ENCODE results near the gene SLCO2B1. TPM values are rescaled to one million over a fixed set of nuclear protein-coding genes. Genes with fewer than 3 reads are reported as not detected.

Gene SLCO2B1
- total RNA-seq, 1 experiment from 2014 or later = 1.9 TPM

DNA sequence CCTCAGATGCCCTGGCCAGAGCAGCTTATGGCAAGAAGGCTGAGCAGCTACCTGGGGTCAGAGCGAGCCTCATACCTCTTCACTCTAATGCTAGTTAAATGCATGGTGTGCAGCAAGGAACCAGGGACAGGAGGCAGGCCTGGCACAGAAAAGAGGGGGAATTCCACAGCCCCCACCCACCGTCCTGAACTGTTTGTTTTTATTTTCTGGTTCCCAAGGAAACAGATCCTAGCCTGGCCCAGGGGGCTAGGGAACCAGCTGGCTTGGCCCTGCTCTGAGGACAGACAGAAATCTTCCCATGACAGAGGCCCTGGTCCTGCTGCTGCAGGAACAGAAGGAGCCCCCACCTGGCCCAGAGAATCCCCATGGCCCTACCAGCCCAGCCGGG, 40.4 kb downstream of the SLCO2B1 start:
- no peak for DNase-seq (ENCODE audit: low spot score)

DNA sequence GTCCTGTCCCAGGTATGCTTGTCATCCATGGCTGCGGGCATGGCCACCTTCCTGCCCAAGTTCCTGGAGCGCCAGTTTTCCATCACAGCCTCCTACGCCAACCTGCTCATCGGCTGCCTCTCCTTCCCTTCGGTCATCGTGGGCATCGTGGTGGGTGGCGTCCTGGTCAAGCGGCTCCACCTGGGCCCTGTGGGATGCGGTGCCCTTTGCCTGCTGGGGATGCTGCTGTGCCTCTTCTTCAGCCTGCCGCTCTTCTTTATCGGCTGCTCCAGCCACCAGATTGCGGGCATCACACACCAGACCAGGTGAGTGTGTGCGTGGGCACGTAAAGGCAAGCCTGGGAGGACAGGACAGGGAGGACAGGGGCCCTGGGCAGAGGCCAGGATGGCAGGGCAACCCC, 42.4 kb downstream of the SLCO2B1 start:
- DNase-seq (ENCODE audit: low spot score) = no peak

DNA sequence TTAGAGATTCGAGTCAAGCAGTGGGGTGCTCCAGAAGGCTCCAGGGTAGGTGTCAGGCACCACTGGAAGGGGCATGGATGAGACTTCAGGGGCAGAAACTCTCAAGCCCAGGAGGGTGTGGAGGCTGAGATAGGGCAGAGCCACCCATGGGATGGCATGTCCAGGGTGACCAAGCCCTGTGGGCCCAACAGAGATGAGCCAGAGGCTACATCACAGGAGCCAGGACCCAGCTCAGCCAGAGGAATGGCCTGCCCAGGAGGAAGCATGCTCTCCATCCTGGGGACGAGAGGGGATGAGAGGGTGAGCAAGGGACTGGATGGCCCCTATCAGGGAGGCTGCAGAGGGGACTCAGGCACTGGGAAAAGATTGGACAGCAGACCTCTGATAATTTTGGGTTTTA, 42.8 kb downstream of the SLCO2B1 start:
- DNase-seq (ENCODE audit: low spot score) = no peak

DNA sequence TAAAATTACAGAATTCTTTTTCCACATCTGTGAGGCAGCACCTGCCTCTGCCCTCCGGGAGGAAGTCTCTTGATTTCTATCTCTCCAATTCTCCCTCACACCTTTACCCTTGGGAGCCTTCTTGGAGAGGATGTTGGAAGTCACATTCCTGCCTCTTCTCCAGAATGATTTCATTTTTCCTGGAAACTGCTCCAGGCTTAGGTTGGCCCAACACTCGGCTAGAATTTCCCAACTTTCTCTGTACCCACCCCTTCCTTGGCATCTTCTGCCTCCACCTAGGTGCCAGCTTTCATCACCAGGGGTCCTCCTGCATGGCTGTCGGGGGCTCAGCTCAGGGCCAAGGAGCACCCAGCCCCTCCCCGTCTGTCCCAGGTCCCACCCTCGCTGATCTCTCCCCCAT, 43.2 kb downstream of the SLCO2B1 start:
- no peak for DNase-seq (ENCODE audit: low spot score)

DNA sequence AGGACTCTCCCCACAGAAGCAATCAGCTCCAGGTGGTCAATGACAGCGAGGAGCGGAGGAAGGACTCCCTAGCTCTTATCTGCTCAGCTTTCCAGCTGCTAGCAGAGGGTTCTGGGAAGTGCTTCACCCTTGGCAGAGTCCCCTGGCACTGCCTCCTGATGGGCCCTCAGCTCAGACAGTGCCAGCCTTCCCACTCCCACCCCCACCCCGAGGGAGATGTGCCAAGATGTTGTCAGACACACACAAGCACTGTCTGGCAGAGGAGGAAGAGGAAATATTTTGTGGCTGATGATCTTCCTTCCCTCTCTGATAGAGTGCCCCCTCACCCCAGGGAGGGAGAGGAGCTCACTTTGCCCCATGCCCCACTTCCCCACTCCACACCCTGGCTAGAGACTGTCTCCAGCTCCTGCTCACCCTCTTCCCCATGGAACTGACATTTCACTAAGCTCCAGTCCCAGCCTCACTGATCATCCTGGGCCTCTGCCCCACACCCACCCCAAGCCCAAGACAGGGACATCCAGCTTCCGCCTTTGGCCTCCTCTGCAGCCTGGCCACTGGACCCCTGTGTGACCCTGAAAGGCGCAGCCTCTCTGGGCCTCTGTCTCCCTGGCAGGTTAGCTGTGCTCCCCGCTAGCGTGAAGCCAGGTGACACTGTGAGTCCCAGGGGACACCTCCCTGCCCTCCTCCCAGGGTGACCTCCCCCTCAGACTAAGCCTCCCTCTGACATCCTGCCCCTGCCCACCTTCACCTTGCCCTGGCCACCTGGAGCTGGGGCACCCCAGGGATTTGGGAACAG, 44.5 kb downstream of the SLCO2B1 start:
- no peak for DNase-seq (ENCODE audit: low spot score)

DNA sequence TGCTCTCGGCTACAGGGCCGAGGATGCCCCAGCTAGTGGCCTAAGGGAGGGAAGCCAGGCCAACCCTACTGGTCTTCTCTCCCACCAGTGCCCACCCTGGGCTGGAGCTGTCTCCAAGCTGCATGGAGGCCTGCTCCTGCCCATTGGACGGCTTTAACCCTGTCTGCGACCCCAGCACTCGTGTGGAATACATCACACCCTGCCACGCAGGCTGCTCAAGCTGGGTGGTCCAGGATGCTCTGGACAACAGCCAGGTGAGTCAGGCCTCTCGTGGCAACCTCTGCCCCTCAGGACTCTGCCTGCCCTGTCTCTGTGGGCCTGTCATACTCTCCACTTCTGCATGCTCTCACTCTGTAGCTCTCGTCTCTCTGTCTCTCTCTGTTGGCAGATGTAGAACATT, 45.5 kb downstream of the SLCO2B1 start:
- DNase-seq (ENCODE audit: low spot score) = no peak

DNA sequence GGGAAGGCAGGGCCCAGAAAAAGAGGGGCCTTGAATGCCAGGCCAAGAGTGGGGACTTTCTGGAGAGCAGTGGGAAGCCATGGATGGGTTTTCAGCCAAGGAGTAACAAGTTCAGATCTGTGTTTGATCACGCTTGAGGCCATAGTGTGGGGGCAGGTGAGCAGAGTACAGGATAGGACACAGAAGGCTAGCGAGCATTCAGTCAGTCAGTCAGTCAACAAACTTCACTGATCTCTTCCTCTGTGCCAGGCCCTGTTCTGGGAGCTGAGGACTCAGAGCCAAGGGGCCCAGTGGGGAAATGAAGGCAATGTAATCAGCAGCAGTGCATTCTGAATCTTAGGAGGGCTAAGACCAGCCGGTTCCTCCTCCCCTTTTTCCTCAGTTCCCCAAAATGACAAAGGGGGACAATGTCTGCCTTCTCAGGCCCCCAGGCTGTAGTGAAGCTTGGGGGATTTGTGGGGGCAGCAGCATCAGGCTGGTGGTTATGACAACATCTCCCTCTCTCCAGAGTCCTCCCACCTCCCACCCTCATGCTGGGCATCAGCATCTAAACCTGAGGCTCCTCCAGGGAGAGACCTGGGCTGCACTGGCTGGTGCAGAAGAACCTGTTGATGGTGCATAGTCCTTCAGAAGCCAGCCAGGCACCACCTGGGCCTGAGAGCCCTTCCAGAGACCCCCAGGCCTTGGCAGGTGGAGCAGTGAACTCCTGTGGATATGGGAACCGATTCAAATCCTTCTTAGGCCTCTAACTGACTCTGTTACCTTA, 46.8 kb downstream of the SLCO2B1 start:
- DNase-seq (ENCODE audit: low spot score) = no peak

DNA sequence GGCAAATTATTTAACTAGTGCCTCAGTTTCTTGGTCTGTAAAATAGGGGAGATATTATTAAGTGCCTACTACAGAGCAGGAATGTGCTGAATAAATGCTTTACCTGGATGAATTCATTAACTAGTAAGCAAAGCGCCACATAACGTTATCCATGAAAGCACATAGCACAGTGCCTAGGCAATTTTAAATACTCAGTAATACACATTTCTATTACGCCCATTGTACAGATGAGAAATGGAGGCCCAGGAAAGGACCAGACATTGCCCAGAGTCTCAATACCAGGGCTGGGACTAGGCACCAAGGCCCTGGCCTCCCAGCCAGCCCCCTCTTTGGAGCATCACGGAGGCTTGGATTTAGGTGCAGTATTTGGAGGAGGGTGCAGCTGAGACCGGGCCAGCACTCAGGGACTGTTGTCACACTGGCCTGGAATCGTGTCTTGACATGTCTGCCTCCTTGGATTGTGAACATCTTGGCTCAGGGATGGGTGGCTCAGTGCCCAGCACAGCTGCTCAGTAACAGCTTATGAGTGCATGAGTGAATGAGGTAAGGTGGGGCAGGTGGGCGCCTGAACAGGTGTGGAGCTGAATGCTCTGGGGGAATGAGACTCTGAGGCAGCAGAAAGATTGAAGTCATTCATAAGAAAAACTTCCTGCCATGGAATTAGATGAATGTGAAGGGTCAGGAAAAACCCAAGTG, 47.5 kb downstream of the SLCO2B1 start:
- no peak for DNase-seq (ENCODE audit: low spot score)

DNA sequence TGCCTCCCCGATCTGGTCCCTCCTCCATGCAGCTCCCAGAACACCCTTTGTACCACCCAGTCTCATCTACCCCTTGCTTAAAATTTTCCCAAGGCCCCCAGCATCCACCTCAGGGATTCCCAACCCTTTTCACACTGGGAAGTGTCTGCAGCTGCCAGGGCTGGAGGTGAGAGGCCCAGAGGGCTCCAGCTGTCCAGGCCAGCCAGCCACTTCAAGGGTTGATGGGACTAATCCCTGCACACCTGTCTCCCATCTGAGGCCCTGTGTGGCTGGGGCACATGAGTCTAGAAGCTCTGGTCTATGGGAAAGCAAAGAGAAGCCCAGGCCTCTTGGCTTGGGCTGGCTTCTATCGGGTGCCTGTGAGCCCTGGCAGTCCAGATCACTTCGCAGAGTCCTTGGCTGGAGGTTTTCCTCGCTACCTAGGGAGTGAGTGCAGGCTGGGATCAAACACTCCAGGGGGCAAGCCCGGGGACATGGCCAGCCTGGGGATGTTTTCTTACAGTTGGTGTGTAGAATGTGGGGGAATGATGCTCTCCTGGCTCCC, 48.6 kb downstream of the SLCO2B1 start:
- no peak for DNase-seq (ENCODE audit: low spot score)

DNA sequence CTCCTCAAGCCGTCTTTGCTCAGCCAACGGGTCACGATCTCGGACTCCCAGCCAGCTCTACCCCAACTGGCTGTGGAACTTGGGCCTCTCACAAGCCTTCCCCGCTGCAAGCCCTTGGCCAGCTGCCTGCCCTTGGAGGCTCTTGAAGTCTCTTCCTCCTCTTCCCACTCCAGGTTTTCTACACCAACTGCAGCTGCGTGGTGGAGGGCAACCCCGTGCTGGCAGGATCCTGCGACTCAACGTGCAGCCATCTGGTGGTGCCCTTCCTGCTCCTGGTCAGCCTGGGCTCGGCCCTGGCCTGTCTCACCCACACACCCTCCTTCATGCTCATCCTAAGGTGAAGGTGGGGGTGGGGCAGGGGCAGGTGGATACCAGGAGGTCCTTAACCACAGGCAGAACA, 49.1 kb downstream of the SLCO2B1 start:
- DNase-seq (ENCODE audit: low spot score) = no peak

DNA sequence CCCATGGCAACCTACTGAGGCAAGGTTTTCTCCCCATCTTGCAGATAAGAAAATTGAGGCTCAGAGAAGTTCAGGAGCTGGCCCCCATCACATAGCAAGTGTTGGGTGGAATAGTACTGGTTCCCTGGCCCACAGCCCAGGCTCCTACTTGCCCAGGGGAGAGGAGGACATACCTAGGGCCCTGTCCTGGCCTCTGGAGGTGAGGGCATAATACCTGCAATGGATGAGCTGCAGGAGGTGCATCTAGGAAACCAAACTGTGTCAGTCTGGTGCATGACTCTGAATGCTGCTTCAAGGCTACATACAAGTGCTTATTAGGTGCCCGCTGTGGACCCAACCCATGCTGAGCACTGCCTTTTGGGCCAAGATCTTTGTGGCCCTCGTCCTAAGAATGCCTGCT, 49.6 kb downstream of the SLCO2B1 start:
- DNase-seq (ENCODE audit: low spot score) = no peak

DNA sequence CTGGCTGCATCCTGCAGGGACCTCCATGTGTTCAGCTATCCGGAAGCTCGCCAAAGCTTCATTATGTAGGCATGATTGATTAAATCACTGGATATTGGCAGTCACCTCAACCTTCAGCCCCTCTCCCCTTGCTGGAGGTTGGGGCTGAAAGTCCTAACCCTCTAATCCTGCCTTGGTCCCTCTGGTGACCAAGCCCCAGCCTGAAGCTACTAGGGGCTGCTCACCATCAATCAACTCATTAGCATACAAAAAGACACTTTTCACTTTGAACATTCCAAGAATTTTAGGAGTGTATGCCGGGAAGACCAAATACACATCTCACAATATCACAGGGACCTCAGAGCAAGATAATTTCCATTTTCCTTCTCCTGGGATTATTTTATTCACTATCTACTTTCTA, 50.9 kb downstream of the SLCO2B1 start:
- no peak for DNase-seq (ENCODE audit: low spot score)

DNA sequence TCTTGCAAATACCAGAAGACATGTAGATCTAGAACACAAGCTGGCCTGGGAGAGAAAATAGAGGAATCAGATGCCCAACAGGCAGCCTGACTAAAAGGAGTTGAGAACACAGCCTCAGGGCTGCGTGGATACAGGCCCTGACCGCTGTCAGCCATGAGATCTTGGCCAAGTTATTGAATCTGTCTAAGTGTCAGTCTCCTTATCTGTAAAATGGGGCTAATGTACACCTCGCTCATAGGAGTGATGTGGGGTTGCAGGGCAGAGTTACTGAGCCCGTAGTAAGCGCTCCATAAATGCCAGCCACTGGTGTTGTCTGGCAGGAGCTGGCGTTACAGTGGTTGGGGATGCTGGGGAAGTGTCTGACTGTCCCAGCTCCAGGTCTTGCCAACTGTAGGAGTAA, 51.3 kb downstream of the SLCO2B1 start:
- DNase-seq (ENCODE audit: low spot score) = no peak

DNA sequence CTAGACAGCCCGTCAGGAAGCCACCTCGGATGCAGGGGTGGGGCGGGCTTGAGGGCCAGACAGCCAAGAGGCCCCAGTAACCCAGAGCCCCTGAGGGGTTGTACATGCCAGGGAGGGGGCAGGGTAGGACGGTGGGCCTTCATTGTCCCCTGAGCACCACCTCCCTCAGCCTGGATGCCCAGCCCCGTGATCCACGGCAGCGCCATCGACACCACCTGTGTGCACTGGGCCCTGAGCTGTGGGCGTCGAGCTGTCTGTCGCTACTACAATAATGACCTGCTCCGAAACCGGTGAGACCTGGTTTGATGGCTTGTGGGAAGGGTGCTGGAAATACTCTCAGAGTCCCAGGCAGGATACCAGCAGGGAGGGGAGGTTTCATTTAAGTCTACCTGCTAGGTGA, 52.2 kb downstream of the SLCO2B1 start:
- no peak for DNase-seq (ENCODE audit: low spot score)

DNA sequence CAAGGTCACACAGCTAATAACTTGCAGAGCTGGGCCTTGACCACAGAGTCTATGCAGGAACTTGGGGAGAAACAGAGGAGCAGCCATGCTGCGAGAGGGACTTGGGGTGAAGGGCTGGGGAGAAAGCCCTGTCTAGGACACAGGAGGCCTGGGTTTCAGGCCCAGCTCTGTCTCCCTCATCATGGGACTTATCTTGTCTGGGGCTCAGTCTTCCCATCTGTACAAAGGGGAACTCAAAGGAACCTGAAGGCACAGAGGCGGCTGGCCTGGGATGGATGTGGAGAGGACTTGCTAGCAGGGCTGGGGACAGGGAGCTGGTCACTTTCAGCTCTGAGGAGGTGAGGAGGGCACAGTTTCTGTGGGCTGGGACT, 52.7 kb downstream of the SLCO2B1 start:
- DNase-seq (ENCODE audit: low spot score) = no peak

DNA sequence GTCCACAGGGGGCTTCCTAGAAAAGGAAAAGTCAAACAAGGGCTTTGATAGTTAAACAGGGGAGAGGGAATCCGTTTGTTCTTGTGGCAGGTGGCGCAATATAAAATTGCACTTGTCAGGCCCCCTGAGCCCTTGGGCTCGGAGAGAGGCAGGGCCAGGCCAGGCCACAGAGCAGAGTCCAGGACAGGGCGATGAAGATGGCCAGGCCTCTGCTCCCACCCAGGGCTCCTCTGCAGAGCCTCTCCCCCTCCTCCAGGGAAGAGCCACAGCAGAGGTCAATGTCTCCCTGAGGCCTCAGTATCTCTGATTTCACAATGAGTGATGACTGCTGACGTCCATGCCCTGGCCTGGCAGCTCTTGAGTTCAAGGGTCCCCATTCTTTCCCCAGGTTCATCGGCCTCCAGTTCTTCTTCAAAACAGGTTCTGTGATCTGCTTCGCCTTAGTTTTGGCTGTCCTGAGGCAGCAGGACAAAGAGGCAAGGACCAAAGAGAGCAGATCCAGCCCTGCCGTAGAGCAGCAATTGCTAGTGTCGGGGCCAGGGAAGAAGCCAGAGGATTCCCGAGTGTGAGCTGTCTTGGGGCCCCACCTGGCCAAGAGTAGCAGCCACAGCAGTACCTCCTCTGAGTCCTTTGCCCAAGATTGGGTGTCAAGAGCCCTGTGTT, 53.2 kb downstream of the SLCO2B1 start:
- no peak for DNase-seq (ENCODE audit: low spot score)

DNA sequence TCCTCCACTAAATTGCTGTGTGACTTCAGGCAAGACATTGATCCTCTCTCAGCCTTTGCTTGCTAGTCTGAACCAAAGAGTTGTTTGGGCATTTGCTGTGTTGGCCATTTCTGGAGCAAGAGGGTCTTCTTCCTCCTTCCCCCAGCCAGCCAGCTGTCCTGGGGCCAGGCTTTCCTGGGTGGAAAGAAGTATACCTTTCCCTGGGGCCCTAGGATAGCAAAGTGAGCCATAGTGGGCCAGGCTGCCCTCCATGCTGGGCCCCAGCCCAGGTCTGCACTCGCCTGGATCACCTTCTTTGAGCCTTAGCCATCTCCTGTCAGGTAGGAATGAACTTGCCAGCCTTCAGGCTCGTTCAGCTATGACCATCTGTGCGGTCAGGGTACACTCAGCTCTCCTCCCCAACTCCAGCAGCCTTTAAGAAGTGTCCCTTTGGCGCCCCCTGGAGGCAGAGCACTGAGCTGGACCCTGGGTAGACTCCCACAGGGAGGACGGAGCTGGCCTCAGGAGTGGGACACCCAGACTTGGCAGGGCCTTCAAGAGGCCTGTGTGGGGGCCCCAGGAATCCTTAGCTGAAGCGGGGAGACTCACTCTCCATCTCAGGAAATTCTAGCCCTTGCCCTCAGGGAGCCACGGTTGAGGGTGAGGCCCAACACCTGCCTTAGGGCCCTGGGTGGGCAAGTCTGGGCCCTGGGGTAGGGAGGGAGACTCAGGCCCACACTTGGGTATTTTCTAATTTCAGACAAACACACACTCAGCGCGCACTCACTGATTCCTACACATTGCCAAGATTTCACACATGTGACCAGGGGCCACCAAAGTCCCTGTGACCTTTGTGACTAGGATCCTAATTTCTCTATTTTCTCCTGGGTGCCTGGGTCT, 54.0 kb downstream of the SLCO2B1 start:
- peak; percentile 93 for DNase-seq (ENCODE audit: low spot score)

DNA sequence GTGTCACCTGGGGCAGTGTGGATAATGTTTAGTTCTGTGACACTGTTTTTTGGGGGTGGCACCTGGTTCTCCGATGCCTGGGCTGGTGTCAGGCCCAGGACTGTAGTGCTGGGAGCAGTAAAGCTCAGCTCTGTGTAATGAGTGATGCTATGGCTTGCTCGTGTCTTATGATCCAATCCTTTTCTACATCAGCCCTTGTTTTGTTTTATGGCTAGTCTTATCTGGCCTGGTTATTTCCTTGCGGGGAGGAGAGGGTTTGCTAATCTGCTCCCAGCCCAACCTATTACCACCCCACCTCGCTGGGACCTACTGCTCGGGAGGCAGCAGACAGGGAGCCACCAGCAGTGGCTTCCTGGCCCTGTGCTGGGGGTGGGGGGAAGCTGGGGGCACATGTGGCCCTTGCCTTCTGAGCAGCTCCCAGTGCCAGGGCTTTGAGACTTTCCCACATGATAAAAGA, 54.7 kb downstream of the SLCO2B1 start:
- no peak for DNase-seq (ENCODE audit: low spot score)

DNA sequence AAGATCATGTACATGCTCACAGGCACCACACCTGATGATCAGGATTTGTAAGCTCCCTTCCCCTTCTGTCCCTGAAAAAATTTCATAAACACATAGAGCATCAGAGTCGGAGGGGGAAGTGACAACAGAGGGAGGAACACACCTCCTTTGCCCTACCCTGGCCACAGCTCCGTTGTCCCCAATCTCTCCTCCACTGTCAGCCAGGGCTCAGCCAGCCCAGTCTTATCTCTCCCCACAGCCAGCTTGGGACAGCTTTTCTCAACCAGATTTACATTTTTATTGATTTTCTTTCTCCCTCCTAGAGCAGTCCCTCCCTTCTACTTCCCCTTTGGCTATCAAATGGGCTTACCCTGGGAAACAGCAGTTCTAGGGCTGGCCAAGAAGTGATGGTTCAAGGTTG, 57.5 kb downstream of the SLCO2B1 start:
- DNase-seq (ENCODE audit: low spot score) = no peak

DNA sequence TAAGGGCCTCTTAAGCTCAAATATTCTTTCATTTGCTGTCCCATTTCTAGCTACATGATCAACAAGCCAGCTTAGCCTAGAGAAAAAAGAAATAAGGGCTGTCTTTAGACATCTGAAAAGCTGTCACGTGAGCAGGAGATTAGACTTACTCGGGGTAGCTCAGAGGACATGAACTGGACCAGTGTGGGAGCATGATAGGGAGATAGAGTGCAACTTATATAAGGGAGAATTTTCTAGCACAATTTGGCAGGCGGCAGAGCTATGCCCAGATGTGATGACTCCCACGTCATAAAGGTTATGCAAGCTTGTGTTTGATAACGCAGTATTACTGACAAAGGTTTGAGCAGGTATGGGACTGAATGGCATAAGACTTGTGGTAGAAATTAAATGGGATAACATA, 61.5 kb downstream of the SLCO2B1 start:
- no peak for DNase-seq (ENCODE audit: low spot score)

DNA sequence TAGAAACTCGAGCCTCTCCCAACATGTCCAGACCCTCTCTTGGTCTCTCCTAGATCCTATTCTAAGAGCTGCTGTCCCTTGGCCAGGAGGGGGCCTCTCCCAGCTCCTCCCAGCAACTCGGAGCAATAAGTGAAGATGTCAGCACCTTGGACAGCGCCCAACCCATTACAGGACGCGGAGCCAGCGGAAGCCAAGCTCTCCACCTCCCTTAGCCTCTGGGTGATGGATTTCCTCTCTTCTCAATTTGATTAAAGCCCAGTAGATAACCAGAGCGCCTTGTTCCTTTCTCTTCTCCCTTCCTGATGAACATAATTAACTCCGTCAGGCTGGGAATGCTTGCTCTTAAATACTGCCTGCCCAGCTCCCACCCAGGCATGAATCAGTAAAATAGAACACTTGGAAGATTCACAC, 63.5 kb downstream of the SLCO2B1 start:
- peak; percentile 94 for DNase-seq (ENCODE audit: low spot score)
